Transverse colon (tissue), 4 donors: ENCODE results near the gene INAFM2. TPM values are rescaled to one million over a fixed set of nuclear protein-coding genes. Genes with fewer than 3 reads are reported as not detected.

Experiments used
- DNase-seq: peaks from one replicate; pipeline ENCODE4 v3.0.0-alpha.2; 2019
- H3K27ac ChIP-seq, 4 donors: fragments of 200-600 bp; sonication (generic); 2 replicates each; pipeline ENCODE4 v1.5.1; 2016 to 2018; ENCODE audit warnings: inconsistent platforms in 4 of 4
- H3K27me3 ChIP-seq: fragments of 200-600 bp; sonication (generic); 2 replicates; pipeline ENCODE4 v1.5.1; 2017; ENCODE audit warnings: inconsistent platforms
- H3K36me3 ChIP-seq, 4 donors: fragments of 200-600 bp; sonication (generic); 2 replicates each; pipeline ENCODE4 v1.5.1; 2017 to 2019; ENCODE audit warnings: inconsistent platforms in 4 of 4
- H3K4me1 ChIP-seq, 4 donors: fragments of 200-600 bp; sonication (generic); 2 replicates each; pipeline ENCODE4 v1.5.1; 2017 to 2020; ENCODE audit warnings: inconsistent platforms in 4 of 4
- H3K4me3 ChIP-seq, 4 donors: fragments of 200-600 bp; sonication (generic); 1 replicate in 1 of 4; 2 replicates in 3 of 4; pipeline versions ENCODE4 v1.5.1 to v1.6.1; 2017 to 2019; ENCODE audit warnings: inconsistent platforms in 4 of 4
- H3K9me3 ChIP-seq, 2 donors: fragments of 200-600 bp; sonication (generic); 2 replicates each; pipeline ENCODE4 v1.5.1; 2017 to 2019; ENCODE audit warnings: inconsistent platforms in 2 of 2
- CTCF ChIP-seq, 5 experiments: fragments of 200-600 bp in 3 of 5; fragments of 450-650 bp in 2 of 5; sonication (generic) in 3 of 5; IDR thresholded peaks; 1 replicate in 2 of 5; 2 replicates in 3 of 5; pipeline ENCODE4 v1.5.1; 2016 to 2017; ENCODE audit warnings: antibody characterized with exemption in 5 of 5, inconsistent platforms in 3 of 5, mild to moderate bottlenecking in 2 of 5, moderate library complexity in 1 of 5
- EP300 ChIP-seq: sonication (generic); formaldehyde crosslinking; IDR thresholded peaks from one replicate; pipeline ENCODE4 v1.6.1; 2017; ENCODE audit warnings: antibody characterized with exemption, low read depth
- POLR2A ChIP-seq: fragments of 450-650 bp; IDR thresholded peaks from one replicate; pipeline ENCODE4 v1.6.1; 2016; ENCODE audit warnings: antibody characterized with exemption, mild to moderate bottlenecking, moderate library complexity
- POLR2AphosphoS5 ChIP-seq, 3 donors: sonication (generic); formaldehyde crosslinking; IDR thresholded peaks; one replicate each; pipeline ENCODE4 v1.6.1; 2016; ENCODE audit warnings: antibody characterized with exemption in 3 of 3
- WGBS, 2 donors: methylation state at CpG; one replicate each; pipeline ENCODE4 v1.1.5; 2018; ENCODE audit warnings: low coverage in 1 of 2; 5-methylcytosine and 5-hydroxymethylcytosine counted together
- in situ Hi-C, 4 donors: fragments of 200-750 bp; cut with MboI; loops; one replicate each; pipeline versions ENCODE4 v1.15.0 to v1.15.1; 2017; ENCODE audit warnings: low sequenced_read_pairs in 3 of 4, low pct_ligation_motif_present in 1 of 4, low pct_unique_long_range_greater_than_20kb in 1 of 4
- intact Hi-C: fragments of 100-400 bp; cut with DNase I; formaldehyde crosslinking; loops from one replicate; pipeline ENCODE4 v1.15.1; 2023; ENCODE audit warnings: low total_unique reads
- total RNA-seq, 4 donors: library from RNA; depleted of rRNA; stranded (reverse); fragments of >200 nt; gene quantifications; one replicate each; pipeline ENCODE4 v1.1.0, GENCODE V29; 2016

INAFM2 gene
- total RNA-seq, 4 donors from 2014 or later = 14.5 to 62.1 (median 19.4) TPM

GRCh38 chr15:40340038-40340739 lies 16.7 kb downstream of the INAFM2 start:
- H3K4me1 ChIP-seq = peaks cover 42 to 100% (median 84%) of the 10 kb centered on the region in 4 donors
- intact Hi-C loops = loop anchor here (1.0 kb wide), 1 partner anchor 17 kb away; the partner anchor contains the start of gene INAFM2
- 21% methylated on average over 14 of the region's 14 CpGs; no CpG with 5 or more reads in 1 of the 2 donors for WGBS, 2 donors

GRCh38 chr15:40340740-40341400 lies 17.4 kb downstream of the INAFM2 start, which contains the start of gene CCDC9B:
Gene CCDC9B (minus strand): TSS chr15:40340939. CDS start chr15:40340819, 120 bp downstream.
- H3K4me3 ChIP-seq = peak within 1 kb of the TSS; percentile 25 to 53 (median 38)
- no peaks in the 10 kb centered on the region for H3K9me3 ChIP-seq
- peak within 1 kb of the TSS; percentile 95 to 98 (median 96) for H3K27ac ChIP-seq
- no peaks in the 10 kb centered on the region for H3K36me3 ChIP-seq
- peaks cover 42 to 100% (median 86%) of the 10 kb centered on the region in 4 donors for H3K4me1 ChIP-seq
- H3K27me3 ChIP-seq = no peaks in the 10 kb centered on the region
- TF ChIP-seq POLR2A (peak; percentile 88), CTCF (IDR thresholded peaks at IDR 0.05) (no peak), POLR2AphosphoS5 (IDR thresholded peaks at IDR 0.05) (peak; percentile 85 to 87 (median 86)), EP300 (peak; percentile 35)
- in situ Hi-C loops (no loop called here), intact Hi-C loops (loop anchor here (1.0 kb wide), 1 partner anchor 18 kb away; the partner anchor contains the start of gene INAFM2)
- DNase-seq = peak; percentile 96
- WGBS, 2 donors = 58% methylated on average over 3 of the region's 17 CpGs; no CpG with 5 or more reads in 1 of the 2 donors

More at GRCh38 chr15:40340038-40340739, 16.7 kb downstream of the INAFM2 start:
- TF ChIP-seq EP300 (peak; percentile 54), POLR2AphosphoS5 (IDR thresholded peaks at IDR 0.05) (peak; percentile 43 to 74 (median 45)), POLR2A (no peak), CTCF (IDR thresholded peaks at IDR 0.05) (peak in 1 of 5 experiments; percentile 29)
- Histone ChIP-seq H3K36me3 (no peaks in the 10 kb centered on the region), H3K9me3 (no peaks in the 10 kb centered on the region), H3K27me3 (no peaks in the 10 kb centered on the region), H3K4me3 (peak overlapping the region; percentile 25 to 53 (median 38)), H3K27ac (peak overlapping the region; percentile 95 to 98 (median 96))
- in situ Hi-C loops = no loop called here
- peak; percentile 76 for DNase-seq

GRCh38 chr15:40342416-40343320 lies 19.2 kb downstream of the INAFM2 start:
- H3K36me3 ChIP-seq = no peaks in the 10 kb centered on the region
- peaks cover 52 to 97% (median 92%) of the 10 kb centered on the region in 4 donors for H3K4me1 ChIP-seq
- in situ Hi-C loops (no loop called here), intact Hi-C loops (no loop called here)
- H3K4me3 ChIP-seq = no peak overlapping the region
- 20 to 38% methylated on average over 1 to 7 of the region's 7 CpGs for WGBS, 2 donors
- DNase-seq = no peak
- TF ChIP-seq EP300 (no peak), POLR2AphosphoS5 (IDR thresholded peaks at IDR 0.05) (peak in 2 of 3 donors; percentile 62 to 69), POLR2A (peak; percentile 51)
- H3K27me3 ChIP-seq = no peaks in the 10 kb centered on the region
- no peaks in the 10 kb centered on the region for H3K9me3 ChIP-seq
- peak overlapping the region; percentile 95 to 98 (median 96) for H3K27ac ChIP-seq

GRCh38 chr15:40343512-40343911 lies 20.0 kb downstream of the INAFM2 start:
- H3K27me3 ChIP-seq = no peaks in the 10 kb centered on the region
- no peak overlapping the region for H3K4me3 ChIP-seq
- TF ChIP-seq POLR2A = no peak
- TF ChIP-seq POLR2AphosphoS5 (IDR thresholded peaks at IDR 0.05) = peak in 1 of 3 donors; percentile 22
- no peak for DNase-seq
- peaks cover 51 to 95% (median 89%) of the 10 kb centered on the region in 4 donors for H3K4me1 ChIP-seq
- no peaks in the 10 kb centered on the region for H3K36me3 ChIP-seq
- in situ Hi-C loops = no loop called here
- H3K9me3 ChIP-seq = no peaks in the 10 kb centered on the region
- WGBS, 2 donors = 74 to 82% methylated on average over 10 of the region's 10 CpGs
- intact Hi-C loops = no loop called here
- peak overlapping the region; percentile 95 to 98 (median 96) for H3K27ac ChIP-seq
